ENCODE results near the gene CD300H. TPM values are rescaled to one million over a fixed set of nuclear protein-coding genes. Genes with fewer than 3 reads are reported as not detected.
"Not testable (repeated sequence)": the region's sequence is repeated elsewhere in the genome, so short reads cannot be mapped to it uniquely, and the experiment has no call there.

Gene CD300H
- total RNA-seq, 1 donor from 2014 or later, result not detected

GRCh38 chr17:74523308-74523707 is 44.0 kb downstream of the CD300H start:
- no peak for DNase-seq (ENCODE audit: low spot score)
- no peak overlapping the region for H3K27ac Mint-ChIP-seq (ENCODE audit: unreplicated experiment)
- no peaks in the 10 kb centered on the region for H3K36me3 Mint-ChIP-seq (ENCODE audit: low read depth)
- H3K4me3 Mint-ChIP-seq (ENCODE audit: unreplicated experiment), result no peak overlapping the region
- H3K9me3 Mint-ChIP-seq (ENCODE audit: low read depth), result peaks cover 11% of the 10 kb centered on the region
- no peaks in the 10 kb centered on the region for H3K4me1 Mint-ChIP-seq (ENCODE audit: low read depth)
- H3K27me3 Mint-ChIP-seq (ENCODE audit: low read depth), result peaks cover 36% of the 10 kb centered on the region
- TF ChIP-seq CTCF (IDR thresholded peaks at IDR 0.05), result no peak

GRCh38 chr17:74522381-74523105 is 44.8 kb downstream of the CD300H start:
- no peak overlapping the region for H3K4me3 Mint-ChIP-seq (ENCODE audit: unreplicated experiment)
- H3K9me3 Mint-ChIP-seq (ENCODE audit: low read depth), result peaks cover 14% of the 10 kb centered on the region
- no peak for TF ChIP-seq CTCF (IDR thresholded peaks at IDR 0.05)
- no peaks in the 10 kb centered on the region for H3K36me3 Mint-ChIP-seq (ENCODE audit: low read depth)
- H3K27ac Mint-ChIP-seq (ENCODE audit: unreplicated experiment), result no peak overlapping the region
- peaks cover 33% of the 10 kb centered on the region for H3K27me3 Mint-ChIP-seq (ENCODE audit: low read depth)
- no peaks in the 10 kb centered on the region for H3K4me1 Mint-ChIP-seq (ENCODE audit: low read depth)
- no peak for DNase-seq (ENCODE audit: low spot score)

- Mint-ChIP-seq H3K36me3 (ENCODE audit: low read depth) (no peaks in the 10 kb centered on the region), H3K4me3 (ENCODE audit: unreplicated experiment) (no peak overlapping the region), H3K27ac (ENCODE audit: unreplicated experiment) (no peak overlapping the region), H3K27me3 (ENCODE audit: low read depth) (peaks cover 30% of the 10 kb centered on the region), H3K9me3 (ENCODE audit: low read depth) (peaks cover 14% of the 10 kb centered on the region), H3K4me1 (ENCODE audit: low read depth) (no peaks in the 10 kb centered on the region)
- TF ChIP-seq CTCF (IDR thresholded peaks at IDR 0.05), result no peak
- DNase-seq (ENCODE audit: low spot score), result no peak
Measured at GRCh38 chr17:74521701-74522201, 45.6 kb downstream of the CD300H start.

GRCh38 chr17:74520790-74521480 is 46.4 kb downstream of the CD300H start:
- Mint-ChIP-seq H3K4me3 (ENCODE audit: unreplicated experiment) (no peak overlapping the region), H3K9me3 (ENCODE audit: low read depth) (peaks cover 14% of the 10 kb centered on the region), H3K27me3 (ENCODE audit: low read depth) (peaks cover 37% of the 10 kb centered on the region), H3K27ac (ENCODE audit: unreplicated experiment) (no peak overlapping the region), H3K36me3 (ENCODE audit: low read depth) (no peaks in the 10 kb centered on the region), H3K4me1 (ENCODE audit: low read depth) (no peaks in the 10 kb centered on the region)
- no peak for DNase-seq (ENCODE audit: low spot score)
- TF ChIP-seq CTCF (IDR thresholded peaks at IDR 0.05), result no peak

- Mint-ChIP-seq H3K4me3 (ENCODE audit: unreplicated experiment) (no peak overlapping the region), H3K27ac (ENCODE audit: unreplicated experiment) (no peak overlapping the region), H3K4me1 (ENCODE audit: low read depth) (no peaks in the 10 kb centered on the region), H3K9me3 (ENCODE audit: low read depth) (peaks cover 14% of the 10 kb centered on the region), H3K27me3 (ENCODE audit: low read depth) (peaks cover 32% of the 10 kb centered on the region), H3K36me3 (ENCODE audit: low read depth) (no peaks in the 10 kb centered on the region)
- TF ChIP-seq CTCF (IDR thresholded peaks at IDR 0.05), result no peak
- no peak for DNase-seq (ENCODE audit: low spot score)
Measured at GRCh38 chr17:74520016-74520434, 47.3 kb downstream of the CD300H start.

GRCh38 chr17:74518413-74518981 is 48.8 kb downstream of the CD300H start:
- not testable (repeated sequence) for H3K36me3 Mint-ChIP-seq (ENCODE audit: low read depth); DNase-seq (ENCODE audit: low spot score); H3K4me1 Mint-ChIP-seq (ENCODE audit: low read depth); H3K27ac Mint-ChIP-seq (ENCODE audit: unreplicated experiment); H3K4me3 Mint-ChIP-seq (ENCODE audit: unreplicated experiment)
- peaks cover 25% of the 10 kb centered on the region for H3K9me3 Mint-ChIP-seq (ENCODE audit: low read depth)
- peaks cover 27% of the 10 kb centered on the region for H3K27me3 Mint-ChIP-seq (ENCODE audit: low read depth)
